GM20000 (cell line): ENCODE measurements around the gene UBB.

ENCODE experiments used
- DNase-seq: peaks from one replicate; pipeline ENCODE4 v3.0.0; 2012; ENCODE audit warnings: low spot score
- TF ChIP-seq, protein P1 (sequence below): IDR thresholded peaks from 2 replicates; pipeline ENCODE4 v1.5.1; 2012; ENCODE audit warnings: mild to moderate bottlenecking, control low read depth; ENCODE audit errors: extremely low read depth, missing control alignments

The UBB gene

GRCh38 chr17:16415031-16415924 is 34.4 kb downstream of the UBB start, which contains the start of gene TRPV2:
Gene TRPV2, plus strand, starts transcription at chr17:16415571. Its CDS starts 2,098 bp downstream, at chr17:16417669.
- TF ChIP-seq, protein P1, sequence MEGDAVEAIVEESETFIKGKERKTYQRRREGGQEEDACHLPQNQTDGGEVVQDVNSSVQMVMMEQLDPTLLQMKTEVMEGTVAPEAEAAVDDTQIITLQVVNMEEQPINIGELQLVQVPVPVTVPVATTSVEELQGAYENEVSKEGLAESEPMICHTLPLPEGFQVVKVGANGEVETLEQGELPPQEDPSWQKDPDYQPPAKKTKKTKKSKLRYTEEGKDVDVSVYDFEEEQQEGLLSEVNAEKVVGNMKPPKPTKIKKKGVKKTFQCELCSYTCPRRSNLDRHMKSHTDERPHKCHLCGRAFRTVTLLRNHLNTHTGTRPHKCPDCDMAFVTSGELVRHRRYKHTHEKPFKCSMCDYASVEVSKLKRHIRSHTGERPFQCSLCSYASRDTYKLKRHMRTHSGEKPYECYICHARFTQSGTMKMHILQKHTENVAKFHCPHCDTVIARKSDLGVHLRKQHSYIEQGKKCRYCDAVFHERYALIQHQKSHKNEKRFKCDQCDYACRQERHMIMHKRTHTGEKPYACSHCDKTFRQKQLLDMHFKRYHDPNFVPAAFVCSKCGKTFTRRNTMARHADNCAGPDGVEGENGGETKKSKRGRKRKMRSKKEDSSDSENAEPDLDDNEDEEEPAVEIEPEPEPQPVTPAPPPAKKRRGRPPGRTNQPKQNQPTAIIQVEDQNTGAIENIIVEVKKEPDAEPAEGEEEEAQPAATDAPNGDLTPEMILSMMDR, result peak; percentile 83
- DNase-seq, result peak; percentile 70

- no peak for DNase-seq
- TF ChIP-seq, protein P1, result no peak
Measured at GRCh38 chr17:16417399-16417798, 36.5 kb downstream of the UBB start.

GRCh38 chr17:16417896-16418684 is 37.2 kb downstream of the UBB start:
- TF ChIP-seq, protein P1, result no peak
- DNase-seq, result no peak

DNA sequence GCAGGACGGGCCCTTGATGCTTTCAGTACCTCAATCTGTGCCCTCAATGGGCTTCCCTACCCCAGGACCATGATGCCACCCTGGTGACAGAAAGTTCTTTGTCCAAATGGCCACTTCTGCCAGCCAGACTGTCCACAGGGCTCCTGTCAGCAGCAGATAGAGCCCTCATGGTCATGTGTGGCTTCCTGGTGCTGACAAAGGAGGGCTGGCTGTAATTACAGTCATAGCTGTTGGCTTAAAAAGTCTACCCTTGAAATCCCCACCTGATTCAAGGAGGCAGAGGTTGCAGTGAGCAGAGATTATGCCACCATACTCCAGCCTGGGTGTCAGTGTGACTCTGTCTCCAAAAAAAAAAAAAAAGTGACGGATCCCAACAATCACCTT is 37.8 kb downstream of the UBB start:
- DNase-seq, result no peak
- TF ChIP-seq, protein P1, result no peak

DNA sequence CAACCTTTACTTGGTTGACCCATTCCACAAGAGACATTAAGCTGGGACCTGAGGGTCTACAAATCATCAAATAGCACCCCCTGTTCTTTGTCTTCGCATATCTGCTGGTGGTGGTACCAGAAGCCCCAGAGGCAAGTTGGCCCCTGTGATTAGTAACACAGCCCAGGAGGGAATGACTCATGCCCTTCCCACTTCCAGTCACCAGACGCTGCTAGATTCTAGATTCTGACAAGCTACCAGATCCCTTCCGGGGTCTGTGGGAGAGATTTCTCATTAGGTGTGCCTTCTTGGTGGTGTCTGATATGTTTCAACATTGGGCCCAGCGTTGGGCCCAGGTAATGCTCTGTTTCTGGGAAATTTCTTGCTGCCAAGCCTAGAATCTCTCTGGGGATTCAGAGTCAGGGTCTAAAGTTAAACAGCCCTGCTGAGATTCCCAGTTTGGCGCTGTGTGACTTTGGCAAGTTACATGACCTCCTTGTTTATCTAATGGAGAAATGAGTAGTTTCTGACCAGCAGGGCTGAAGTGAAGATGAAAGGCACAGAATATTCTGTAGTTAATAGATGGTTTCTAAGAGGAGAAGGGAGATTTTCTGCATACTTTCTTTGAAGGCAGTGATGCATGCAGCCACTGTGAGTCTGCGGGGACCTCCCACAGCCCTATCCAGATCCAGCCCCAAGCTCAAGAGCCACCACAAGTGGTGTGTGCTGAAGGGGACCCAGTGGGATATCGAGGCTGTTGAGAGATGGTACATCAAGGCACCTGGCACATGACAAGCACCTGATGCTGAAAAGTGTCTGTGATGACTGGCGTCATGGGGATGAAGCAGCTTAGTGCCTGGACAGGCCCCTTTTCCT is 38.4 kb downstream of the UBB start:
- TF ChIP-seq, protein P1, result no peak

GRCh38 chr17:16419929-16420271 is 39.0 kb downstream of the UBB start:
- DNase-seq, result no peak
- TF ChIP-seq, protein P1, result no peak

More for the DNA sequence above, 38.4 kb downstream of the UBB start:
- DNase-seq, result peak; percentile 59
